GM18507 (cell line): Measurements from ENCODE around the gene DDN.
A peak's percentile ranks its signal among the peaks of the same experiment; 100 is the strongest.

ENCODE experiments used
- DNase-seq: peaks from one replicate; pipeline ENCODE4 v3.0.0; 2011; ENCODE audit warnings: low read depth; ENCODE audit not compliant: insufficient read length; ENCODE audit errors: extremely low spot score
- FAIRE-seq: peaks from 2 replicates; lab custom pipeline; 2011; peaks lifted over from hg19 to GRCh38; lab: Jason Lieb, UNC

DDN gene

GRCh38 chr12:48972213-48972951 is 26.8 kb downstream of the DDN start:
- DNase-seq = no peak
- FAIRE-seq = no peak

GRCh38 chr12:48970702-48971334 is 28.4 kb downstream of the DDN start:
- DNase-seq (no peak), FAIRE-seq (no peak)

- DNase-seq (no peak), FAIRE-seq (no peak)
Observed at GRCh38 chr12:48969833-48970701, 29.1 kb downstream of the DDN start.

GRCh38 chr12:48969160-48969771 is 29.9 kb downstream of the DDN start:
- no peak for FAIRE-seq
- no peak for DNase-seq

GRCh38 chr12:48968467-48968866 is 30.7 kb downstream of the DDN start:
- DNase-seq (no peak), FAIRE-seq (no peak)

- FAIRE-seq (no peak), DNase-seq (no peak)
Observed at GRCh38 chr12:48967991-48968390, 31.2 kb downstream of the DDN start.

GRCh38 chr12:48966177-48966895 is 32.8 kb downstream of the DDN start:
- DNase-seq (no peak), FAIRE-seq (peak; percentile 41)

GRCh38 chr12:48965298-48965838 is 33.8 kb downstream of the DDN start:
- DNase-seq = no peak
- no peak for FAIRE-seq

GRCh38 chr12:48961801-48962200 is 37.4 kb downstream of the DDN start:
- no peak for FAIRE-seq
- no peak for DNase-seq

- no peak for FAIRE-seq
- DNase-seq = no peak
Observed at GRCh38 chr12:48961331-48961730, 37.8 kb downstream of the DDN start.

GRCh38 chr12:48960834-48961233 is 38.3 kb downstream of the DDN start:
- FAIRE-seq (no peak), DNase-seq (no peak)

- DNase-seq = no peak
- FAIRE-seq = no peak
Observed at GRCh38 chr12:48958049-48958388, 41.2 kb downstream of the DDN start.

- peak; percentile 79 for FAIRE-seq
- peak; percentile 96 for DNase-seq
Observed at GRCh38 chr12:48957141-48958048, 41.8 kb downstream of the DDN start, which contains the start of gene ARF3. ARF3 (minus strand) TSS chr12:48957487; CDS start chr12:48941095, 16,392 bp downstream.

- DNase-seq (no peak), FAIRE-seq (peak; percentile 63)
Observed at GRCh38 chr12:48956279-48957140, 42.7 kb downstream of the DDN start.

- FAIRE-seq = no peak
- no peak for DNase-seq
Observed at GRCh38 chr12:48954841-48955501, 44.2 kb downstream of the DDN start.

GRCh38 chr12:48954061-48954460 is 45.1 kb downstream of the DDN start:
- DNase-seq = no peak
- FAIRE-seq = no peak

- DNase-seq = no peak
- FAIRE-seq = no peak
Observed at GRCh38 chr12:48952691-48953090, 46.5 kb downstream of the DDN start.
